ENCODE results near the gene SLC16A2.
"Not testable (repeated sequence)": the region's sequence is repeated elsewhere in the genome, so short reads cannot be mapped to it uniquely, and the experiment has no call there.

SLC16A2 gene

DNA sequence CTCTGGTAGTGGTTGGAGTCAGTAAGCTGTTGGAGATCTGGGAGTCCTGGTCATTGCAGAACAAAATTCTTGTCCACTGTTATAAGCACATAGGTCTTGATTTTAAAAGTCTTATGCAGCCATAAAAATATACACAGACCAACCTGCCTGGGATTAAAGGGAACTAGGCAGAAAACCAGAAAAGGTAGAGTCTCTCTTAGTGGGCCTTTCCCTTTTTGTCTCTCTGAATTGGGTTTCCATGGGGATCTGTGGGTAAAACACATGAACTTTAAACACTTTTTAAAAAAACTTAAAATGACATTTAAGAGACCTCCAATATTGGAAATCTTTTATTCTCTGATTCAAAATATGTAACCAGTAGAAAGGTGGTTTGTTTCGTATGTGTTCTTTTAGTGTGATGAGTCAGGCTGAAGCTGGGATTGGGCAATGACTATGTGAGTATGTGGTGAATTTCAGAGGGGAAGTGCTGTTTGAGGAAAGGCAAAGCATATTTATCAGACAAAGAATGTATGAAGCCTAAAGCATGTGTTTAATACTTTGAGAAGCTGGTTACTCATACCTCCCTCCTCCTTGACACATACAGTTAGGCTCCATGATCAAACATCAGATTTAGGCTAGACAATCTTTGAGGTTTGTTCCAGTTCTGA is 29.6 kb downstream of the SLC16A2 start:
- TF ChIP-seq CTCF (IDR thresholded peaks at IDR 0.05; ENCODE audit: low read length, missing control alignments): no peak
- no peak overlapping the region for H3K4me3 ChIP-seq (replicated peaks; ENCODE audit: low read depth, low read length)
- DNase-seq (ENCODE audit: low read depth): peak; percentile 90

GRCh38 chrX:74451450-74452198 is 30.3 kb downstream of the SLC16A2 start:
- no peak for TF ChIP-seq CTCF (IDR thresholded peaks at IDR 0.05; ENCODE audit: low read length, missing control alignments)
- DNase-seq (ENCODE audit: low read depth): no peak
- no peak overlapping the region for H3K4me3 ChIP-seq (replicated peaks; ENCODE audit: low read depth, low read length)

GRCh38 chrX:74452199-74452481 is 30.8 kb downstream of the SLC16A2 start:
- H3K4me3 ChIP-seq (replicated peaks; ENCODE audit: low read depth, low read length): no peak overlapping the region
- no peak for DNase-seq (ENCODE audit: low read depth)
- TF ChIP-seq CTCF (IDR thresholded peaks at IDR 0.05; ENCODE audit: low read length, missing control alignments): no peak

- H3K4me3 ChIP-seq (replicated peaks; ENCODE audit: low read depth, low read length): no peak overlapping the region
- TF ChIP-seq CTCF (IDR thresholded peaks at IDR 0.05; ENCODE audit: low read length, missing control alignments): no peak
- DNase-seq (ENCODE audit: low read depth): no peak
These were observed 31.9 kb downstream of the SLC16A2 start for GRCh38 chrX:74453178-74453577.

DNA sequence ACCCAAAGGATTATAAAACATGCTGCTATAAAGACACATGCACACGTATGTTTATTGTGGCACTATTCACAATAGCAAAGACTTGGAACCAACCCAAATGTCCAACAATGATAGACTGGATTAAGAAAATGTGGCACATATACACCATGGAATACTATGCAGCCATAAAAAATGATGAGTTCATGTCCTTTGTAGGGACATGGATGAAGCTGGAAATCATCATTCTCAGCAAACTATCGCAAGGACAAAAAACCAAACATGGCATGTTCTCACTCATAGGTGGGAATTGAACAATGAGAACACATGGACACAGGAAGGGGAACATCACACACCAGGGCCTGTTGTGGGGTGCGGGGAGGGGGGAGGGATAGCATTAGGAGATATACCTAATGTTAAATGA is 32.9 kb downstream of the SLC16A2 start:
- H3K4me3 ChIP-seq (replicated peaks; ENCODE audit: low read depth, low read length); DNase-seq (ENCODE audit: low read depth): not testable (repeated sequence)

DNA sequence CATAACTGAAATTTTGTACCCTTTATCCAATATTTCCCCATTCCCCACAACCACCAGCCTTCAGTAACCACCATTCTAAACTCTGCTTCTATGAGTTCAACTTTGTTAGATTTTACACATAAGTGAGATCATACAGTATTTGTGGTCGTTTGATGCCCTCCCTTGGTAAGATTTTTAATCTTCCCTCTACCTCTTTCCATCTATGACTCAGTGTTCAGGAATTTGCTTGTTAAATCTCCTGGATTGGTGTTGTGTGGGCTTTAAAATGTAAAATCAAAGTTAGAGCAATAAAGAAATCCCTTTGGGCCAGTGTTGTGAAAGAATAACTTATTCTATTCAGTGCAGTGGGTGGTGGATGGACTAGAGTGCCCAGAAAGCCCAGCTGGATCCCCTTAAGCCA is 37.4 kb downstream of the SLC16A2 start:
- no peak for TF ChIP-seq CTCF (IDR thresholded peaks at IDR 0.05; ENCODE audit: low read length, missing control alignments)
- H3K4me3 ChIP-seq (replicated peaks; ENCODE audit: low read depth, low read length): no peak overlapping the region
- DNase-seq (ENCODE audit: low read depth): peak; percentile 62

GRCh38 chrX:74461384-74461783 is 40.1 kb downstream of the SLC16A2 start:
- no peak overlapping the region for H3K4me3 ChIP-seq (replicated peaks; ENCODE audit: low read depth, low read length)
- no peak for DNase-seq (ENCODE audit: low read depth)
- no peak for TF ChIP-seq CTCF (IDR thresholded peaks at IDR 0.05; ENCODE audit: low read length, missing control alignments)

All from fibroblast of pulmonary artery (primary cell).